ENCODE data around the gene MROH8.

Gene MROH8

DNA sequence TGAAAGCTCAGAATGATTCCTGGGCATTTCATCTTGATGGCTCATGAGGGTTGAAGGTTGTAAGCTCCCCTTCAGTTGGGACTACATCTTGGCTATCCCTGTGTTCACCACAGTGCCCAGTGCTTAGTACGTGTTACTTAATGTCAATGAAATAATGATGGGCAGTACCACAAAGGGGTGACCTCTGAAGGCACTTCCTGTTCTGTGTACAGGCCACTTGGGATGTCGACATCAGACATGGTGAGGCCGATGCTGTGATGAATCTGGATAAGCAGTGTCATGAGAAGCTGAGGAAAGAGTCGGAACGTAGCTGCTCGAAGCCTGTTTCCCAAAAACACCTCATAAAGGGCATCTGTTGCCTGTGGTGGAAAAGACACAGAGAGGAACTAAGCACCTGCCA, 55.9 kb downstream of the MROH8 start:
- DNase-seq (ENCODE audit: low read depth) = no peak
- TF ChIP-seq CTCF (IDR thresholded peaks at IDR 0.05; ENCODE audit: low read depth, low read length, missing control alignments) = no peak
- no peak overlapping the region for H3K4me3 ChIP-seq (ENCODE audit: low read depth, low read length)

- no peak overlapping the region for H3K4me3 ChIP-seq (ENCODE audit: low read depth, low read length)
- DNase-seq (ENCODE audit: low read depth) = no peak
- no peak for TF ChIP-seq CTCF (IDR thresholded peaks at IDR 0.05; ENCODE audit: low read depth, low read length, missing control alignments)
Measured at GRCh38 chr20:37120497-37120896, 58.9 kb downstream of the MROH8 start.

GRCh38 chr20:37119356-37120036, 59.9 kb downstream of the MROH8 start:
- no peak overlapping the region for H3K4me3 ChIP-seq (ENCODE audit: low read depth, low read length)
- no peak for TF ChIP-seq CTCF (IDR thresholded peaks at IDR 0.05; ENCODE audit: low read depth, low read length, missing control alignments)
- DNase-seq (ENCODE audit: low read depth) = no peak

DNA sequence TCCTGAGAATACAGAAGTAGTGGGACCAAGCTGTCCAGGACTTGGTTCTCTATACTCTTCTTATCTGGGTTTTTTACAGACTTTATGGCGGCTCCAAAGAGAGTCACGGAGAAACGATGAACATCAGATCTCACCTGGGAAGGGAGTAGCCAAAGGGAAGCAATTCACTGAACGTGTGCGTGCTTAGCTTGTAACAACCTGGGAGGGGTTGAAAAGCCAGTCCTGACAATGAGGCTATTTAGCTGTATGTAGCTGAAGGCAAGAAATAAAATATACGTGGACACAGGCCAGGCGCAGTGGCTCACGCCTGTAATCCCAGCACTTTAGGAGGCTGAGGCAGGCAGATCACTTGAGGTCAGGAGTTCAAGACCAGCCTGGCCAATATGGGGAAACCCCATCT, 65.3 kb downstream of the MROH8 start:
- DNase-seq (ENCODE audit: low read depth) = no peak
- no peak overlapping the region for H3K4me3 ChIP-seq (ENCODE audit: low read depth, low read length)

DNA sequence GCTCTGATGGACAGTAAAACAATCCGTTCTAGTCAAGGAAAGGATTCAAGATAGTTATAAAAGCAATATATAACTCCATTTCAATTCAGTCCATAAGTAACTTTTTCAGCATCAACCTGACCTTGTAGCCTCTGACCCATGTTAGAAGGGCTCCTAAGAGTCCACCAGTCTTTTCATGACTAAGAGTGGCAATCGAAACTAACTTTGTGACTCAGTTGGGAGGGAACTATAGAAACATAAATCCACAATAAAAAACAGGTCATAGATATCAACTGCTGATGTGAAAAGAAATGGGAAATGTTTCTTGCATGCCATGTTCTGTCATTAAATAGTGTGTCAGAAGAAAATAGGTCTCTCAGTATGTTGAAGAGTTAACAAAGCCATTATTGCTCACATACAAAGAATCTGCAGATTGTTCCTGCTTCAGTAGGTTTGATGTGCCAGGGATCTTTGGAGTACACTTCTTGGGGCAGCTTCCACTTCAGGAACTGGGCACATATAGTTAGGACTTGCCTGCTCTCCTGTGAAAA, 67.4 kb downstream of the MROH8 start:
- no peak overlapping the region for H3K4me3 ChIP-seq (ENCODE audit: low read depth, low read length)
- DNase-seq (ENCODE audit: low read depth) = no peak
- no peak for TF ChIP-seq CTCF (IDR thresholded peaks at IDR 0.05; ENCODE audit: low read depth, low read length, missing control alignments)

More for the DNA sequence above, 65.3 kb downstream of the MROH8 start:
- no peak for TF ChIP-seq CTCF (IDR thresholded peaks at IDR 0.05; ENCODE audit: low read depth, low read length, missing control alignments)

GRCh38 chr20:37108676-37109075, 70.7 kb downstream of the MROH8 start:
- no peak for DNase-seq (ENCODE audit: low read depth)
- no peak for TF ChIP-seq CTCF (IDR thresholded peaks at IDR 0.05; ENCODE audit: low read depth, low read length, missing control alignments)
- H3K4me3 ChIP-seq (ENCODE audit: low read depth, low read length) = no peak overlapping the region

DNA sequence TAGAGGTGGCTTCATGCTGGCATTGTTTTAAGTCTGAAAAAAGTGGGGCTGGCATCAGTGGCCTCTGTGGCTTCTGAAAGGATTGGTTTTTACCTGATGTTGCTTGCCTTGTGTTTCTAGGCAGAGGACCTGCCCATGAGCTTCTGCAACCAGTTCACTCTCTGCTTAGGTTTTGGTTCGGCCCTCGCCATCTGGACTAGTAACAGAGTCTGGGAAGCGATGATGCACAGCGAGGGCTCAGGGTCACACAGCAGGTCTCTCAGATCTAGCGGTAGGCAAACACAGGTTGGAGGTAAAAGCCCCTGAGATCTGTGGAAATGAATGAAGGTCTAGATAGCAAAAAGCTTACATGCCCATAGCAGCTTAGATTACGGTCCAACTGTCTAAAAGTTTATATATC, 76.8 kb downstream of the MROH8 start:
- no peak overlapping the region for H3K4me3 ChIP-seq (ENCODE audit: low read depth, low read length)
- no peak for TF ChIP-seq CTCF (IDR thresholded peaks at IDR 0.05; ENCODE audit: low read depth, low read length, missing control alignments)
- DNase-seq (ENCODE audit: low read depth) = no peak

Measured in GM12864 (cell line).